Measurements from ENCODE around the gene CEP170B. TPM values are rescaled to one million over a fixed set of nuclear protein-coding genes. Genes with fewer than 3 reads are reported as not detected.
A peak's percentile ranks its signal among the peaks of the same experiment; 100 is the strongest.
"Not testable (repeated sequence)": the region's sequence is repeated elsewhere in the genome, so short reads cannot be mapped to it uniquely, and the experiment has no call there.

The CEP170B gene
- total RNA-seq, 1 donor from 2014 or later, result 28.1 TPM

DNA sequence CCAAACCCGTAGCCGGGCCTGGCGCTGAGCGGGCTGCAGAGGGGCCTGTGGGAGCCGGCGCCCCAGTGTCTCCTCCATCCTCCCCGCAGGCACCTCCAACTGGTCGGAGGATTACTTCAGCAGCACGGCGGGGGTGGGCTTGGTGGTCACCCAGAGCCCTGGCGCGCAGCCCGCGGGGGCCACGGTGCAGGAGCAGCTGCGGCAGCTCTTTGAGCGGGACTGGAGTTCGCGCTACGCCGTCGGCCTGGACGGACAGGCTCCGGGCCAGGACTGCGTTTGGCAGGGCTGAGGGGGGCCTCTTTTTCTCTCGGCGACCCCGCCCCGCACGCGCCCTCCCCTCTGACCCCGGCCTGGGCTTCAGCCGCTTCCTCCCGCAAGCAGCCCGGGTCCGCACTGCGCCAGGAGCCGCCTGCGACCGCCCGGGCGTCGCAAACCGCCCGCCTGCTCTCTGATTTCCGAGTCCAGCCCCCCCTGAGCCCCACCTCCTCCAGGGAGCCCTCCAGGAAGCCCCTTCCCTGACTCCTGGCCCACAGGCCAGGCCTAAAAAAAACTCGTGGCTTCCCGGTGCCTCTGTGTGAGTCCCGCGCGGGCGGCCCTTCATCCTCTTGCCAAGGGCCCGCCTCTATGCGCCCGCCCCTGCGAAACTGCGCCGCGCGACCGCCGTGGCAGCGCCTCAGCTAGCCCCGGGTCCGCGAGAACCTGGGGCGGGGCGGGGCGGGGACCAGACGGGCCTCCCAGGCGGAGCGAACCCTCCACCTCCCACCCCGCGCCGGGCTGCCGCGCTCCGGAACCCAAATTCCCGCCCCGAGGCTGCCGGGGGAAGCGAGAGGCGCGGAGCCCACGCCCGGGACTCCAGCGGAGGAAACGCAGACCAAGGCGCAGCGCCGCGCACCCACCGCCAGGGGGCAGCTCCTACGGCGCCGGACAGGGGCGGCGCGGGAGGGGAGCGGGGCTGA lies 67.9 kb downstream of the CEP170B start:
- ATAC-seq, result peak; percentile 67

DNA sequence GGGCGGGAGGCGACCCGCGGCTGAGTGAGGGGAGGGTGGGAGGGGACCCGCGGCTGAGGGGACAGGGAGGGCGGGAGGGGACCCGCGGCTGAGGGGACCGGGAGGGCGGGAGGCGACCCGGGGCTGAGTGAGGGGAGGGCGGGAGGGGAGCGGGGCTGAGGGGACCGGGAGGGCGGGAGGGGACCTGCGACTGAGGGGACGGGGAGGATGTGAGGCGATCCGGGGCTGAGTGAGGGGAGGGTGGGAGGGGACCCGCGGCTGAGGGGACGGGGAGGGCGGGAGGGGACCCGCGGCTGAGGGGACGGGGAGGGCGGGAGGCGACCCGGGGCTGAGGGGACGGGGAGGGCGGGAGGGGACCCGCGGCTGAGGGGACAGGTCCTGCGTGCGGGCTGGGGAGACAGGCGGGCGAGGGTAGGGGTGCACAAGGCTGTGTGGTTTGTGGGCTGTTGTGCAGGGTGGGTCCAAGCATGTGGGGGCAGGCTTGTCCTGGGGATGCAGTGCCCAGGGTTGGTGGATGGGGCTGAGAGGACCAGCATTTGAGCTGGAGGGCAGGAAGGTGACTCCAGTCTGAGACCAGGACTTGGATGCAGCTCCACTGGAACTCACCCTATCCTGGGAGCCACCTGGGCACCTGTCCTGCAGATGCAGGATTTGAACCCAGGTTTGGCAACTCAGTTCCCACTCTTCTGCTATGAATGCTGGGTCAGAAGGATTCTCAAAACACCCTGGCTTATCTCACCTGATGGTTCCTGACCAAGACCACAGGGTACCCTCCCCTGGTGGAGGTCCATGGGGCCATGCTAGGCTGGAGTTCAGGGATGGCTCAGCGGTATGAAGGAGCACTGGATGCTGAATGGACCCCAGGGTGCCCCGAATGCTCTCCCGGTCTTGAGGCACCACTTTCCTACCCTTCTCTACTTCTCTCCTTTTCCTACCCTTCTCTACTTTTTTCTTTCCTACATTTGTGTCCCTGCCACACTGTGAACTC lies 69.0 kb downstream of the CEP170B start:
- ATAC-seq, result peak; percentile 2

DNA sequence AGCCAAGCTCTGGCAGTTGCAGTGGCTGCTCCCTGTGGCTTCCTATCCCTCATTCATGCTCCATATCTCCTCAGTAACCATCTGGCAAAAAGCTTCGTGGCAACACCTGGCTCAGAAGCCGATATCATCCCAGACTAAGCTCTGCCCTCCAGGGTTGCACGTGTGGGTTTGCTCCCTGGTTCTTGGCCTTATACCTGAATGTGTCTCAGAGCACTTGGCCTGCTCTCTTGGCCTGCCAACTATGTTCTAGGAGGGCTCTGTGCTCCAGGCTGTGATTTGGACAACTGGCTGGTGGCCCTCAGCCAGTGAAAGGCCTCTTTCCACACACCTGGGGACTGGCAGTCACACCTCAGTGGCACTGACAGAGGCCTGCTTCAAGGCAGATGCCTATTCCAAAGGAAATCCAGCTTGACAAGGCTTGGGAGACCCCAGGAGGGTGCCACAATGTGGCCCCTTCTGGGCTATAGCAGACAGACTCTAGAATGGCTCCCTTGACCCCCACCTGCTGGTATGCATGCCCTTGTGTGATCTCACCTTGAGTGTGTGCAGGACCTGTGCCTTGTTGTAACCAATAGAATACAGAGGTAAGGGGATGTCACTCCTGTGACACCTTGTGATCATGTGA lies 70.1 kb downstream of the CEP170B start:
- ATAC-seq, result peak; percentile 11

DNA sequence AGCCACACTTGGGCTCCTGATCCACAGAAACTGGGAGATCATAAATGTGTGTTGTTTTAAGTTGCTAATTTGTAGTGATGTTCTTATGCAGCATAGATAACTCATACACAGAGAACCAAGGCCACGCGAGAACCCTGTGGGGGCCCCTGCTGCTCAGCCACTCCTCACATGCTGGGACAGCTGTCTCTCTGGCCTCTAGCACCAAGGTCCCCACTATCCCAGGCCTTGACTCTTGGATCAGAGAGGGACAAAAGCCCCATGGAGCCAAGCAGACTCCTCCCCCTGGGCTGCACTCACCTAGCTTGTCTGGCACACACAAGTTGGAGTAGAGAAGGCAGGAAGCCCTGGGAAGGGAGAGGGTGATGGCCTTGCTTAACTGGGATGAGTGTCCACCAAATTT lies 70.9 kb downstream of the CEP170B start:
- ATAC-seq, result no peak

DNA sequence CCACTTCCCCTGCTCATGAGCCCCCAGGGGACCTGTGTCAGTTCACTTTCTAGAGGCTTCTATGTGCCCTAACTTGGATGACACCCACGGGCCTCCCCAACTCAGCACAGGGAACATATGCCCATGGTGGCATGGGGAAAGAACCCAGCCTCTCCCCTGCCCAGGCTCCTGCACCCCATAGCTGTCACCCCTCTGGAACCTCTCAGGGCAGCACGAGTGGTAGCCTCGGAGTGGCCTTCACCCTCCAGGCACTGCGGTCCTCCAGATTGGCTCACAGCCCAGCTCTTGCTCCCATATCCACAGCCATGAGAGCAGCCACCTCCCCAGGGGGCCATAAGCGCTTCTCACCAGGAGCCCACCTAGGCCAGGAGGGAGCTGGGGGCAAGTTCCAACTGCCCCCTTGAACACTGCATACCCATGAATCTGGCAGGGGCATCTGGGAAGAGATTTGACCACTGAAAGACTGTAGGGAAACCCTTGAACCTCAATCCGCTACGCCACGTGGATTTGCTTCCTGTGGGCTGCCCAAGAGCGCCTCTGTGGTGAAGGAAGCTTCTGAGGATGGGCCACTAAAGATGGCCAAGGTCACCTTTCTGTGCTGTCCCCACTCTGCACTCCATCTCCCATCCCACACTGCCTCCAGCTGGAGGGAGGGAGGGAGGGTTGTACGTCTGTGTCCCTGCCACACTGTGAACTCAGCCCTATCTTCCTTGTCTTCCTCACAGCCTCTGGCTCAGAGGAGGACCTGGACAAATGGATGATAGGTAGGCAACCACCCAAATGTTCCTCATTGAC lies 71.5 kb downstream of the CEP170B start:
- ATAC-seq, result no peak

DNA sequence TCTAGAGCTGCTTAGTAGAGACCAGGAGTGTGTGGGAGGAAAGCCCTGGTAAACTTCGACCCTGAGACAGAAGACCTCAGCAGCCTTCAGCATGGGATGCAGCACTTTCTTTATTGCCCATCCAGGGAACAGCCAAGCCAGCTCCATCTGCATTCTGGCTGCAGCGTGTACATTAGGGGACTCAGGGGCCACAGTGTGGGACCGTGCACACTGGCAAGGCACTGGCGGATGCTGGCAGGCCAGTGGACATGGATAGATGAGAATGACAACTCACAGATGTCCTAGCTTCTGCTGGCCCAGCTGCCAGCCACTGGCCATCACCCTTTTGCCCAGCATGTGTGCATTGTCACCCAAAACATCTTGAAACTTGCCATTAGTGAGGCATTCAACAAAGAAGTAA lies 72.1 kb downstream of the CEP170B start:
- no peak for ATAC-seq

DNA sequence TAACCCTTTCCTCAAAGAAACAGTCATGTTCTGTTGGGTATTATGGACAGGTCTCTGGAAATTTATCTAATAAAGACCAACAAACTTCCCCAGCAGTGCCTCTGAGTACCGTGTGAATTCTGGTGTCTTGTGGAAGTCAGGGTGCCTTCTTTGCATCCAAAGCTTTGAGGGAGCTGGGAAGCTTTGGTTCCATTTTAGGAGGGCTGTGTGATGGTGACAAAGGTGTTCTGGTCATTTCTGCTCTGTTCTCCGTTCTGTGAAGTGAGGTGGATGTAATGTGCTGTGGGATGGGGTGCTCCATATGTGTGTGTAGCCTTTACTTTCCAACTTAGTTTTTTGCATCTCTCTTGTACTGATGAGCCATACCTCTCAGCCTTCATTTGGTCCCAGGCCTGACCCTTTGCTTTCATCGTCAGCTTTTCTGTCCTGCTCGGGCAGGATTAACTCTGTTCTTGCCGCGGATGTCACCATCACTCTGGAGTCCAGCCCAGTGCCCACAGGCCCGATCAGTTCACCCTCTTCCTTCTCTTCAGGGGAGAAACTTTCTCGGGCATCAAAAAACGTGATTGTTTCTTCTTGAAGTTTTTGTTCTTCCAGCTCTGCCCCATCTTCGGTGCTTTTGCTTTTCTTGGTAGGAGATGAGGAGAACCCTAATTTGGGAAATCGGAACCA lies 72.8 kb downstream of the CEP170B start:
- ATAC-seq, result no peak

DNA sequence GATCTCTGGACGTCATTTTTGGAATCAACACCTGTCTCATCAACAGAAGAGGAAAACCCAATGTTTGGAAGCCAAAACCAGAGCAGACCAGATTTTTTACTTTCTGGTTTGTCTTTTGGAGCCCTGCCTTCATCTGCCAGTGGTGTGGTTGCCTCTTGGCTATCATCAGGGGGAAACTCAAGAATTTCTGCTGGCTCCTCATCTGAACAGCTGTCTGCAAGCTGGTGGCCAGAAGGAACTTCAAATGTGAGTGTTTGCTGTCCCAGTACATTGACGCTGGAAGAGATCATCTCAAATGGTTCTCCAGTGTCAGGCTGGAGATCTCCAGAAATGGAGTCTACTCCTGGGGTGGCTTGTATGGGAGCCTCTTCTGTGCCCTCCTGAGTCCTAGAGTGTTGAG lies 73.4 kb downstream of the CEP170B start:
- no peak for ATAC-seq

DNA sequence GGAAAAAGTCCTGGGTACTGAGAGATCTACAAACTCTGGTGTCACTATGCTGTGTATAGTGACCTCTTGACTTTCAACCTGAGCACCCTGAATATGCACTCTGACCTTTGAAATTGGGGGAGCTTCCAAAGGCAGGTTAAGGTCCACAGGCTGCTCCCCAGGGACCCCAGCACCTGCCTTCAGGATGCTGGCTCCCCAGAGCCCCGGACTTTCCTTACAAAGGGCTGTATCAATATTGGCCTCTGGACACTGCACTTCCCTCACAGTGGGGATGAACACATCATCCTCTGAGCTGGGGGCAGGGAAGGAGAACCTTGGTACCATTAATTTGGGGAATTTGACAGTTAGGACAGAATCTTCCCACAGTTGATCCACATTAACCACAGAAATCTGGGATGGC lies 73.9 kb downstream of the CEP170B start:
- ATAC-seq, result no peak

DNA sequence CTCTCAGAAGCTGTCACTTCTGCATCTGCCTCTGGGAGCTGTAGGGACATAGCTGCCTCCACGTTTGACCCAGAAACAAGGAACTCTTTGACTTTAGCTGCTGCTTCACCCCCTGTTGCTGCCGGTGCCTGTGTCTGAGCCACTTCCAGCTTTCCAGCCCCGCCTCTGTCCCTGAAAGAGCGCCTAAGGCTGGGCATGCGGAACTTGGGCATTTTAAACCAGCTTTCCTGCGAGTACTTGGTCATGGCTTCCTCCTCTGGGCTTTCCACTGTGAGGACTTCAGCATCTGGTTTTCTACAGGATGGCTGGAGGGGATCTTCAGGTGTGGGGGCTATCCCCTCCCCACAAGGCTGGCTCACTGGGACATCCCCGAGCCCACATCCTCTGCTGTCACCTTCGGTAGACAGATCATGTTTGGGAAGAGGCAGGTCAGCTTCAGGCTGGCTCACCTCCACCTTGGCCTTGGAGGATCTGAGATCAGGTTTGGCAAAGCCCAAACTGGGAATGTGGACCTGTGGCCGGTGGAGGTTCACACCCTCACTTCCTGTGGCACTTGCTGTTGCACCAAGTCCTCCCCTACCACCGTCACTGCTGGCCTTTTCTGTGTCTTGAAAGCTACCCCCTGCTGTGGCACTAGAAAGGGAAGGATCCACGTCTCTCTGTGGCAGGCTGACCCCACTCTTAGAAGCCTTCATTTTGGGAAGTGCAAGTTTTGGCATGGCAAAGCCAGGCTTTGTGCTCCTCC lies 74.8 kb downstream of the CEP170B start:
- ATAC-seq, result no peak

DNA sequence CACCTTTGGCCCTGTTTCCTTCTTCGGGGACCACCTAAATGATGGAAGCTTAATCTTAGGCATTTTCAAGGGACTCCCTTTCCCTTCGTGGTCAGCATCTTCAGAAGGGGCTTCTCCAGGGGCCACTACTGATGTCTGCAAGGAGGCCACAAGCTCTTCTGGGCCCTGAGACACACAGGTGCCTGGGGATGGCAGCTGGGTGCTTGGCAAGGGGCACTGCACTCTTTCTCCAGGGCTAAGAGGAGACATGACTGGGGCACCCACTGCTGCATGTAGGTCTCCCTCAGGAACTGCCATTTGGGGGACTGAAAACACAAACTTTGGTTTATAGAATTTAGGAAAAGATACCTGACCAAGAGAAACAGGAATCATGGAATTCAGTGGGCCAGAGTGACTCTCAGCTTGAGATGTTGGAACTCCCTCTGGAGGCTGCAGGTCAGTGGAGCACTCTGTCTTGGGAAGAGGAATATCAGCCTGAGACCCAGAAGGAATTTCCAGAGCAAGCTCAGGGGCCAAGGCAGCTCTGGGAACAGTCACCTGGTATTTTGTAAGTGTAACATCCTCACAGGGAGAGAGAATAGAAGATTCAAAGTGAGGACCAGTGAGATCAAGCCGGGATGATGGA lies 75.6 kb downstream of the CEP170B start:
- no peak for ATAC-seq

DNA sequence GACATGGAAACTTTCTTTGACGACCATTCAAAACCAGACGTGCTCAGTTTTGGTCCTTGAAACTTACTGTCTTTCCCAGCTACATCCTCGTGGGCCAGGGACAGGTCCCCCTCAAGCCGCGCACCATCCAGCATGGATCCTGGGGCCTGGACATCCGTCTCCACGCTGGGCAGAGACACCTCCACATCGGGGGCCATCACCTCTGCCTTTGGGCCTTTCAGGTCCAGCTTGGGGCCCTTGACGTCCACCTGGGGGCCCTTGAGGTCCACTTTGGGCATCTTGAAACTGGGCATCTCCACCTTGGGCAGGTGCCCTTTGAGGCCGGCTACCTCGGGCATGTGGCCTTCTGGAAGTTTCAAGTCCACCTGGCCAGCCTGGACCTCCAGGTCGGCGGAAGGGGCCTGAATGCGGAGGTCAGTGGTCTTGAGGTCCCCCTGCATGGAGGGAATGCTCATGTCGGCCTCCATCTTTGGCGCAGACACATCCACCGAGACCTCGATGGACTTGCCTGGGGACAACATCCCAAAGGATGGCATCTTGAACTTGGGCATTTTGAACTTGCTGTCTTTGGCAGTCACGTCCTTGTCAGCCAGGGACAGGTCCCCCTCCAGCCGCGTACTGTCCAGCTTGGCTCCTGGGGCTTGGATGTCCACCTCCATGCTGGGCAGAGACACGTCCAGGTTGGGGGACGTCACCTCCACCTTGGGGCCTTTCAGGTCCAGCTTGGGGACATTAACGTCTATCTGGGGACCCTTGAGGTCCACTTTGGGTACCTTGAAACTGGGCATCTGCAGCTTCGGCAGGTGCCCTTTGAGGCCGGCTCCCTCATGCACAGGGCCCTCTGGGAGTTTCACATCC lies 76.7 kb downstream of the CEP170B start:
- no peak for ATAC-seq

DNA sequence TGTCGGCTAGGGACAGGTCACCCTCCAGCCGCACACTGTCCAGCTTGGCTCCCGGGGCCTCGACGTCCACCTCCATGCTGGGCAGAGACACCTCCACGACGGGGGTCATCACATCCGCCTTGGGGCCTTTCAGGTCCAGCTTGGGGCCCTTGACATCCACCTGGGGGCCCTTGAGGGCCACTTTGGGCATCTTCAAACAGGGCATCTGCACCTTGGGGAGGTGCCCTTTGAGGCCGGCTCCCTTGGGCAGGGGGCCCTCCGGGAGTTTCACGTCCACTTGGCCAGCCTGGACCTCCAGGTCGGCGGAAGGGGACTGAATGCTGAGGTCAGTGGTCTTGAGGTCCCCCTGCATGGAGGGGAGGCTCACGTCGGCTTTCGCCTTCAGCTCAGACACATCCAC lies 77.5 kb downstream of the CEP170B start:
- no peak for ATAC-seq

DNA sequence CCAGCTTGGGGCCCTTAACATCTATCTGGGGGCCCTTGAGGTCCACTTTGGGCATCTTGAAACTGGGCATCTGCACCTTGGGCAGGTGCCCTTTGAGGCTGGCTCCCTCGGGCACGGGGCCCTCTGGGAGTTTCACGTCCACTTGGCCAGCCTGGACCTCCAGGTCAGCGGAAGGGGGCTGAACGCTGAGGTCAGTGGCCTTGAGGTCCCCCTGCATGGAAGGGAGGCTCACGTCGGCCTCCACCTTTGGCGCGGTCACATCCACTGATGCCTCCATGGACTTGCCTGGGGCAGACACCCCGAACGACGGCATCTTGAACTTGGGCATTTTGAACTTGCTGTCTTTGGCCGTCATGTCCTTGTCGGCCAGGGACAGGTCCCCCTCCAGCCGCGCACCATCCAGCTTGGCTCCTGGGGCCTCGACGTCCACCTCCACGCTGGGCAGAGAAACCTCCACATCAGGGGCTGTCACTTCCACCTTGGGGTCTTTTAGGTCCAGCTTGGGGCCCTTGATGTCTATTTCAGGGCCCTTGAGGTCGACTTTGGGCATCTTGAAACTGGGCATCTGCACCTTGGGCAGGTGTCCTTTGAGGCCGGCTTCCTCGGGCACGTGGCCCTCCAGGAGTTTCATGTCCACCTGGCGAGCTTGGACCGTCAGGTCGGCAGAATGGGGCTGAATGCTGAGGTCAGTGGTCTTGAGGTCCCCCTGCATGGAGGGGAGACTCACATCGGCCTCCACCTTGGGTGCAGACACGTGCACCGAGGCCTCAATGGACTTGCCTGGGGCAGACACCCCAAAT lies 78.3 kb downstream of the CEP170B start:
- not testable (repeated sequence) for ATAC-seq

DNA sequence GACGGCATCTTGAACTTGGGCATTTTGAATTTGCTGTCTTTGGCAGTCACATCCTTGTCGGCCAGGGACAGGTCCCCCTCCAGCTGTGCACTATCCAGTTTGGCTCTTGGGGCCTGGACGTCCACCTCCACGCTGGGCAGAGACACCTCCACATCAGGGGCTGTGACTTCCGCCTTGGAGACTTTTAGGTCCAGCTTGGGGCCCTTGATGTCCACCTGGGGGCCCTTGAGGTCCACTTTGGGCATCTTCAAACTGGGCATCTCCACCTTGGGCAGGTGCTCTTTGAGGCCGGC lies 78.9 kb downstream of the CEP170B start:
- not testable (repeated sequence) for ATAC-seq

DNA sequence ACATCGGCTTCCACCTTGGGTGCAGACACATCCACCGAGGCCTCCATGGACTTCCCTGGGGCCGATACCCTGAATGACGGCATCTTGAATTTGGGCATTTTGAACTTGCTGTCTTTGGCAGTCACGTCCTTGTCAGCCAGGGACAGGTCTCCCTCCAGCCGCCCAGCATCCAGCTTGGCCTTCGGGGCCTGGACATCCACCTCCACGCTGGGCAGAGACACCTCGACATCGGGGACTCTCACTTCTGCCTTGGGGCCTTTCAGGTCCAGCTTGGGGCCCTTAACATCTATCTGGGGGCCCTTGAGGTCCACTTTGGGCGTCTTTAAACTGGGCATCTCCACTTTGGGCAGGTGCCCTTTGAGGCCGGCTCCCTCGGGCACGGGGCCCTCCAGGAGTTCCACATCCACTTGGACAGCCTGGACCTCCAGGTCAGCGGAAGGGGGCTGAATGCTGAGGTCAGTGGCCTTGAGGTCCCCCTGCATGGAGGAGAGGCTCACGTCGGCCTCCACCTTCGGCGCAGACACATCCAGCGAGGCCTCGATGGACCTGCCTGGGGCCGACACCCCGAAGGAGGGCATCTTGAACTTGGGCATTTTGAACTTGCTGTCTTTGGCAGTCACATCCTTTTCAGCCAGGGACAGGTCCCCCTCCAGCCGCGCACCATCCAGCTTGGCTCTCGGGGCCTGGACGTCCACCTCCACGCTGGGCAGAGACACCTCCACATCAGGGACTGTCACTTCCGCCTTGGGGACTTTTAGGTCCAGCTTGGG lies 79.6 kb downstream of the CEP170B start:
- not testable (repeated sequence) for ATAC-seq

DNA sequence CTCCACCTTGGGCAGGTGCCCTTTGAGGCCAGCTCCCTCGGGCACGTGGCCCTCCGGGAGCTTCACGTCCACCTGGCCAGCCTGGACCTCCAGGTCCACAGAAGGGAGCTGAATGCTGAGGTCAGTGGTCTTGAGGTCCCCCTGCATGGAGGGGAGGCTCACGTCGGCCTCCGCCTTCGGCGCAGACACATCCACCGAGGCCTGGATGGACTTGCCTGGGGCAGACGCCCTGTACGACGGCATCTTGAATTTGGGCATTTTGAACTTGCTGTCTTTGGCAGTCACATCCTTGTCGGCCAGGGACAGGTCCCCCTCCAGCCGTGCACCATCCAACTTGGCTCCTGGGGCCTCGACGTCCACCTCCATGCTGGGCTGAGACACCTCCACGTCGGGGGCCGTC lies 80.2 kb downstream of the CEP170B start:
- not testable (repeated sequence) for ATAC-seq

Measured in esophagus mucosa (tissue), 1 donor.